Pancreas (tissue), 10 donors: ENCODE results near the gene KY. TPM values are rescaled to one million over a fixed set of nuclear protein-coding genes. Genes with fewer than 3 reads are reported as not detected.

Experiments
- ATAC-seq, 4 donors: fragments of 200-7000 bp; cut with Tn5 transposase; one replicate each; pipeline versions ENCODE4 v1.8.0 to v1.9.1; 2020; ENCODE audit warnings: mild to moderate bottlenecking in 4 of 4, moderate library complexity in 4 of 4
- DNase-seq, 6 donors: peaks; one replicate each; pipeline ENCODE4 v3.0.0-alpha.2; 2020
- FAIRE-seq: peaks from 2 replicates; lab custom pipeline; 2012; peaks lifted over from hg19 to GRCh38; lab: Jason Lieb, UNC
- H3K27ac ChIP-seq, 4 donors: fragments of 200-600 bp; sonication (generic); 1 replicate in 3 of 4; 2 replicates in 1 of 4; pipeline versions ENCODE4 v1.5.0 to v1.8.0; 2020
- H3K27me3 ChIP-seq, 4 donors: fragments of 200-600 bp; one replicate each; pipeline ENCODE4 v1.8.0; 2021
- H3K36me3 ChIP-seq, 3 donors: fragments of 200-600 bp; sonication (generic) in 1 of 3; one replicate each; pipeline versions ENCODE4 v1.5.0 to v1.8.0; 2020 to 2021
- H3K4me1 ChIP-seq, 3 donors: fragments of 200-600 bp; one replicate each; pipeline ENCODE4 v1.8.0; 2021
- H3K4me3 ChIP-seq, 4 donors: fragments of 200-600 bp; sonication (generic) in 2 of 4; one replicate each; pipeline versions ENCODE4 v1.5.0 to v1.8.0; 2020 to 2021
- H3K9me3 ChIP-seq, 4 donors: fragments of 200-600 bp; one replicate each; pipeline ENCODE4 v1.8.0; 2021
- CTCF ChIP-seq, 4 donors: fragments of 200-600 bp; sonication (generic) in 3 of 4; IDR thresholded peaks; one replicate each; pipeline versions ENCODE4 v1.5.0 to v1.8.0; 2021; ENCODE audit warnings: antibody characterized with exemption in 4 of 4
- WGBS, 2 donors: extraction: QIAGEN DNeasy Blood & Tissue Kit; methylation state at CpG; one replicate each; pipeline ENCODE4 v1.1.7; 2013; 5-methylcytosine and 5-hydroxymethylcytosine counted together
- intact Hi-C, 3 donors: fragments of 100-400 bp; cut with DNase I; formaldehyde crosslinking; loops; one replicate each; pipeline versions ENCODE4 v1.11.1 to v1.14.2; 2022
- polyA plus RNA-seq, 2 donors: library from polyadenylated mRNA; stranded (reverse); fragments of 200-250 nt; gene quantifications; one replicate each; pipeline ENCODE4 v1.2.3, GENCODE V29; 2013
- total RNA-seq, 6 donors: library from RNA; stranded (reverse); fragmentation: NEBNext Ultra II Directional in 4 of 6; extraction: Animal tissue kit (Norgen Biotek cat#: 25700) in 4 of 6; gene quantifications; one replicate each; pipeline versions ENCODE4 v1.2.1 to v1.2.4, GENCODE V29; 2021 to 2023
- donor health status: healthy with polysubstance abuse.
- donor health status: DM: no; HTN: no; CAD: no; lungs with moderate emphysema.
- donor health status: DM: no; HTN: no; CAD: no.
- donor health status: control.
- donor health status: control.
- donor health status: Bipolar disorder and iron deficiency.
- donor health status: DM: yes; HTN: yes; CAD: no.
- donor health status: DM: no; HTN: no; CAD: no.
- donor health status: DM: no; HTN: no; CAD: no.
- donor health status: DM: yes; HTN: yes; CAD: no.

KY gene
- total and polyA plus RNA-seq, 8 donors, result 0.04 to 0.42 (median 0.21) TPM; not detected in 2

- Histone ChIP-seq H3K9me3 (peaks cover 0 to 2% (median 0%) of the 10 kb centered on the region in 4 donors), H3K4me1 (no peaks in the 10 kb centered on the region), H3K4me3 (no peak overlapping the region), H3K27me3 (no peaks in the 10 kb centered on the region), H3K36me3 (no peaks in the 10 kb centered on the region), H3K27ac (no peak overlapping the region)
- FAIRE-seq, result no peak
- DNase-seq, result no peak
- ATAC-seq, result no peak
- no peak for TF ChIP-seq CTCF (IDR thresholded peaks at IDR 0.05)
- 84 to 89% methylated on average over 5 of the region's 5 CpGs for WGBS, 2 donors
- intact Hi-C loops, result no loop called here
These were observed 21.7 kb upstream of the KY start for GRCh38 chr3:134672571-134672970.

DNA sequence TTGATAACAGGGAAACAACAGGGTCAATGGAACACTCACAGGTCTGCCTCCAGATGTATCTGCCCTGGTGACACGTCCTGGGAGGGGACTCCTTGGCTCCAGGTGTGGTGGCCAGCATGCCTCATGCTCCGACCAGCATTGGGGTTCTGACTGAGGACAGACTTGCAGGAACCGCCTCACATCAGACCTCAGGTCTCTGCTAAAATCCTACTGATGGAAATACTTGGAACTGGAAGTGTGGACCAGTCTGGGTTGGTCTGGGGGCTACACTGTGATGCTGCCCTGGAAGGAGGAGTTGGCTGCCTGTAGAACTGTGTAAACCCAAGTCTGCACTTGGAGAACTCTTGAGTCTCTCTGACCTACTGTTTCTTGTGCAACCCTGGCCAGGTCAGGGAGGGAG is 17.1 kb upstream of the KY start:
- Histone ChIP-seq H3K4me1 (no peaks in the 10 kb centered on the region), H3K9me3 (no peaks in the 10 kb centered on the region), H3K4me3 (no peak overlapping the region), H3K27ac (no peak overlapping the region), H3K36me3 (no peaks in the 10 kb centered on the region), H3K27me3 (no peaks in the 10 kb centered on the region)
- ATAC-seq (no peak), FAIRE-seq (no peak), DNase-seq (no peak)
- 57 to 65% methylated on average over 3 of the region's 3 CpGs for WGBS, 2 donors
- no peak for TF ChIP-seq CTCF (IDR thresholded peaks at IDR 0.05)
- intact Hi-C loops, result no loop called here

DNA sequence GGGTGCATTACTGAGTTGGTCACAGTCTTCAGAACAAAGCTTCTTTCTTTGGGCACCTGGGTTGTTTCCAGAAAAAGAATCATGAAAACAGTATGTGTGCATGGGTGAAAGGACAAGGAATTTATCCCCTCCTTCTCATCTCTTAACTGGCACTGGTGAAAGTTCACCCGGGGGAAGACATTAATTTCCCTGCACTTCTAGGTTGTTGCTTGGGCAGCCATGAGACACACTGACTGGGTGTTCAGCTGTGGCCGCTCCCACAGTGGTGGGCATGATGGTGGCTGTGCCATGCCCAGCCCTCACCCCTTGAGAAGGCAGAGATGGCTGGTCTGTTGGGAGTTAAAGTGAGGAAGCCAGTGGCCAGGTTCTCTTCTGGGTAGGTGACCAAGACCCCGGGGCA is 16.6 kb upstream of the KY start:
- 66 to 71% methylated on average over 3 of the region's 3 CpGs for WGBS, 2 donors
- TF ChIP-seq CTCF (IDR thresholded peaks at IDR 0.05), result no peak

DNA sequence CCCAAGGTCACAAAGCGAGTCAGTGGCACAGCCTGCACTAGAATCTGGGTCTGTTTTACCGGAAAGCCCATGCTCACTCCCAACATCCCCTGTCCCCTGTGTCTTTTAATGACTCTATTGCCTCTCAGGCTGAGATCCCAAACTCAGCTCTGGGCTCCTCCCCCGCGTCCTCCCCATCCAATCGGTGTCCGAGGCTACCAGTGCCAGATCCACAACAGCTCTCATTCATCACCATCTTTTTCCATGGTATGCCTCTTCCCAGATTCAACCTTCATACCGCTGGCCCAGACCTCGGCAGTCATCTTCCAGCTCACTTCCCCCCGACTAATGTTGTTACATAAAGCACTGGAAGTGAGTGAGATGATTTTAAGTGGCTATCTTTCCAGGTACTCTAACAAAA is 16.1 kb upstream of the KY start:
- intact Hi-C loops, result no loop called here
- TF ChIP-seq CTCF (IDR thresholded peaks at IDR 0.05), result no peak
- no peak overlapping the region for H3K4me3 ChIP-seq
- DNase-seq, result no peak
- no peak for FAIRE-seq
- no peaks in the 10 kb centered on the region for H3K27me3 ChIP-seq
- H3K36me3 ChIP-seq, result no peaks in the 10 kb centered on the region
- ATAC-seq, result no peak
- H3K9me3 ChIP-seq, result no peaks in the 10 kb centered on the region
- H3K27ac ChIP-seq, result no peak overlapping the region
- WGBS, 2 donors, result 68% methylated on average over 9 of the region's 9 CpGs
- no peaks in the 10 kb centered on the region for H3K4me1 ChIP-seq

More for the DNA sequence above, 16.6 kb upstream of the KY start:
- FAIRE-seq, result no peak
- no peaks in the 10 kb centered on the region for H3K9me3 ChIP-seq
- no peaks in the 10 kb centered on the region for H3K36me3 ChIP-seq
- no peak for DNase-seq
- H3K27me3 ChIP-seq, result no peaks in the 10 kb centered on the region
- intact Hi-C loops, result no loop called here
- no peaks in the 10 kb centered on the region for H3K4me1 ChIP-seq
- no peak for ATAC-seq
- no peak overlapping the region for H3K27ac ChIP-seq
- no peak overlapping the region for H3K4me3 ChIP-seq

DNA sequence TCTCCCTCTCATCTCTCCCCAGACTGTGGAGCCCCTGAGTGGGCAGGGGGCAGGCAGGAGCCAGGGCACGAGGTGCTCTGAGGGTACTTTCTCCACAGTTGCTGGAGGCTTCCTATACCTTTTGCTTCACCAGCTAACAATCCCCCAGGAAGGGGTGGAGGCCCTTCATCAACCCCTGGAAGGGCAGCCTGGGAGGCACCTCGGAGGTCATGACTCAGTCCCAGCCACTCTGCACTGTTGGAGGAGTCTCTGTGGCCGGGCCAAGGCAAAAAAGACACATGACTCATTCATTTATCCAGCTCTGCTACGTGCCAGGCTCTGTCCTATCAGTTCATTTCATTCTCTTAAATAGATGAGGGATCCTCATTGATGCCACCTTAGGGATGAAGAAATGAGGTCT is 15.6 kb upstream of the KY start:
- ATAC-seq (no peak), FAIRE-seq (no peak), DNase-seq (no peak)
- Histone ChIP-seq H3K9me3 (no peaks in the 10 kb centered on the region), H3K27me3 (no peaks in the 10 kb centered on the region), H3K4me1 (no peaks in the 10 kb centered on the region), H3K36me3 (no peaks in the 10 kb centered on the region), H3K27ac (no peak overlapping the region), H3K4me3 (no peak overlapping the region)
- intact Hi-C loops, result no loop called here
- 58 to 67% methylated on average over 4 of the region's 4 CpGs for WGBS, 2 donors
- TF ChIP-seq CTCF (IDR thresholded peaks at IDR 0.05), result no peak
